ENCODE measurements around the gene VPS54.

- TF ChIP-seq, protein P1, sequence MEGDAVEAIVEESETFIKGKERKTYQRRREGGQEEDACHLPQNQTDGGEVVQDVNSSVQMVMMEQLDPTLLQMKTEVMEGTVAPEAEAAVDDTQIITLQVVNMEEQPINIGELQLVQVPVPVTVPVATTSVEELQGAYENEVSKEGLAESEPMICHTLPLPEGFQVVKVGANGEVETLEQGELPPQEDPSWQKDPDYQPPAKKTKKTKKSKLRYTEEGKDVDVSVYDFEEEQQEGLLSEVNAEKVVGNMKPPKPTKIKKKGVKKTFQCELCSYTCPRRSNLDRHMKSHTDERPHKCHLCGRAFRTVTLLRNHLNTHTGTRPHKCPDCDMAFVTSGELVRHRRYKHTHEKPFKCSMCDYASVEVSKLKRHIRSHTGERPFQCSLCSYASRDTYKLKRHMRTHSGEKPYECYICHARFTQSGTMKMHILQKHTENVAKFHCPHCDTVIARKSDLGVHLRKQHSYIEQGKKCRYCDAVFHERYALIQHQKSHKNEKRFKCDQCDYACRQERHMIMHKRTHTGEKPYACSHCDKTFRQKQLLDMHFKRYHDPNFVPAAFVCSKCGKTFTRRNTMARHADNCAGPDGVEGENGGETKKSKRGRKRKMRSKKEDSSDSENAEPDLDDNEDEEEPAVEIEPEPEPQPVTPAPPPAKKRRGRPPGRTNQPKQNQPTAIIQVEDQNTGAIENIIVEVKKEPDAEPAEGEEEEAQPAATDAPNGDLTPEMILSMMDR (IDR thresholded peaks at IDR 0.05) = no peak
- no peak for TF ChIP-seq POLR2A (IDR thresholded peaks at IDR 0.05)
Measured at GRCh38 chr2:63894167-63894566, 125.1 kb downstream of the VPS54 start.

Data from tibial nerve (tissue), 3 donors.